ENCODE results near the gene ARSK. TPM values are rescaled to one million over a fixed set of nuclear protein-coding genes. Genes with fewer than 3 reads are reported as not detected.

ARSK gene
- total and polyA plus RNA-seq, 2 experiments from 2014 or later: 23.2 to 40.8 TPM

DNA sequence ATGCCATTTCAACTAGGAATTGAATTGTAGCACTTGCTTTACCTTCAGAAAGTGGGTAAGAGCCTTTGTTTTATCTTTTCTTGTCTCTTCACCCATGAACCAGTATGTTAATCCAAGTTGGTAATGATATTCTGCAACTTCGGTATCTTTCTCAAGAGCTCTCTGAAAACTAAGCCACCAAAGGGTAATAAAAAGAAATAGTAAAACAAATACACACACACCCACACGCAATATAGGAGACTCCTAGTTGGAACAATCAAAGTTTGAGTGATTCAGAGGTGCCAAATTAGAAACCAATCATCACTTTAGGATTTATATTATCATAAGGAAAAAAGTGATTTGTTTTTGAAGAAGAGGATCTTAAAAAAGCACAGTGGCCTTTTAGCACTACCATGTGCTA, 30.5 kb upstream of the ARSK start (continued):
- TF ChIP-seq, protein P1, sequence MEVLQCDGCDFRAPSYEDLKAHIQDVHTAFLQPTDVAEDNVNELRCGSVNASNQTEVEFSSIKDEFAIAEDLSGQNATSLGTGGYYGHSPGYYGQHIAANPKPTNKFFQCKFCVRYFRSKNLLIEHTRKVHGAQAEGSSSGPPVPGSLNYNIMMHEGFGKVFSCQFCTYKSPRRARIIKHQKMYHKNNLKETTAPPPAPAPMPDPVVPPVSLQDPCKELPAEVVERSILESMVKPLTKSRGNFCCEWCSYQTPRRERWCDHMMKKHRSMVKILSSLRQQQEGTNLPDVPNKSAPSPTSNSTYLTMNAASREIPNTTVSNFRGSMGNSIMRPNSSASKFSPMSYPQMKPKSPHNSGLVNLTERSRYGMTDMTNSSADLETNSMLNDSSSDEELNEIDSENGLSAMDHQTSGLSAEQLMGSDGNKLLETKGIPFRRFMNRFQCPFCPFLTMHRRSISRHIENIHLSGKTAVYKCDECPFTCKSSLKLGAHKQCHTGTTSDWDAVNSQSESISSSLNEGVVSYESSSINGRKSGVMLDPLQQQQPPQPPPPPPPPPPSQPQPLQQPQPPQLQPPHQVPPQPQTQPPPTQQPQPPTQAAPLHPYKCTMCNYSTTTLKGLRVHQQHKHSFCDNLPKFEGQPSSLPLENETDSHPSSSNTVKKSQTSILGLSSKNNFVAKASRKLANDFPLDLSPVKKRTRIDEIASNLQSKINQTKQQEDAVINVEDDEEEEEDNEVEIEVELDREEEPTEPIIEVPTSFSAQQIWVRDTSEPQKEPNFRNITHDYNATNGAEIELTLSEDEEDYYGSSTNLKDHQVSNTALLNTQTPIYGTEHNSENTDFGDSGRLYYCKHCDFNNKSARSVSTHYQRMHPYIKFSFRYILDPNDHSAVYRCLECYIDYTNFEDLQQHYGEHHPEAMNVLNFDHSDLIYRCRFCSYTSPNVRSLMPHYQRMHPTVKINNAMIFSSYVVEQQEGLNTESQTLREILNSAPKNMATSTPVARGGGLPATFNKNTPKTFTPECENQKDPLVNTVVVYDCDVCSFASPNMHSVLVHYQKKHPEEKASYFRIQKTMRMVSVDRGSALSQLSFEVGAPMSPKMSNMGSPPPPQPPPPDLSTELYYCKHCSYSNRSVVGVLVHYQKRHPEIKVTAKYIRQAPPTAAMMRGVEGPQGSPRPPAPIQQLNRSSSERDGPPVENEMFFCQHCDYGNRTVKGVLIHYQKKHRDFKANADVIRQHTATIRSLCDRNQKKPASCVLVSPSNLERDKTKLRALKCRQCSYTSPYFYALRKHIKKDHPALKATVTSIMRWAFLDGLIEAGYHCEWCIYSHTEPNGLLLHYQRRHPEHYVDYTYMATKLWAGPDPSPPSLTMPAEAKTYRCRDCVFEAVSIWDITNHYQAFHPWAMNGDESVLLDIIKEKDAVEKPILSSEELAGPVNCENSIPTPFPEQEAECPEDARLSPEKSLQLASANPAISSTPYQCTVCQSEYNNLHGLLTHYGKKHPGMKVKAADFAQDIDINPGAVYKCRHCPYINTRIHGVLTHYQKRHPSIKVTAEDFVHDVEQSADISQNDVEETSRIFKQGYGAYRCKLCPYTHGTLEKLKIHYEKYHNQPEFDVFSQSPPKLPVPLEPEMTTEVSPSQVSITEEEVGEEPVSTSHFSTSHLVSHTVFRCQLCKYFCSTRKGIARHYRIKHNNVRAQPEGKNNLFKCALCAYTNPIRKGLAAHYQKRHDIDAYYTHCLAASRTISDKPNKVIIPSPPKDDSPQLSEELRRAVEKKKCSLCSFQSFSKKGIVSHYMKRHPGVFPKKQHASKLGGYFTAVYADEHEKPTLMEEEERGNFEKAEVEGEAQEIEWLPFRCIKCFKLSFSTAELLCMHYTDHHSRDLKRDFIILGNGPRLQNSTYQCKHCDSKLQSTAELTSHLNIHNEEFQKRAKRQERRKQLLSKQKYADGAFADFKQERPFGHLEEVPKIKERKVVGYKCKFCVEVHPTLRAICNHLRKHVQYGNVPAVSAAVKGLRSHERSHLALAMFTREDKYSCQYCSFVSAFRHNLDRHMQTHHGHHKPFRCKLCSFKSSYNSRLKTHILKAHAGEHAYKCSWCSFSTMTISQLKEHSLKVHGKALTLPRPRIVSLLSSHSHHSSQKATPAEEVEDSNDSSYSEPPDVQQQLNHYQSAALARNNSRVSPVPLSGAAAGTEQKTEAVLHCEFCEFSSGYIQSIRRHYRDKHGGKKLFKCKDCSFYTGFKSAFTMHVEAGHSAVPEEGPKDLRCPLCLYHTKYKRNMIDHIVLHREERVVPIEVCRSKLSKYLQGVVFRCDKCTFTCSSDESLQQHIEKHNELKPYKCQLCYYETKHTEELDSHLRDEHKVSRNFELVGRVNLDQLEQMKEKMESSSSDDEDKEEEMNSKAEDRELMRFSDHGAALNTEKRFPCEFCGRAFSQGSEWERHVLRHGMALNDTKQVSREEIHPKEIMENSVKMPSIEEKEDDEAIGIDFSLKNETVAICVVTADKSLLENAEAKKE (CRISPR knock-in tag; IDR thresholded peaks at IDR 0.05): no peak

DNA sequence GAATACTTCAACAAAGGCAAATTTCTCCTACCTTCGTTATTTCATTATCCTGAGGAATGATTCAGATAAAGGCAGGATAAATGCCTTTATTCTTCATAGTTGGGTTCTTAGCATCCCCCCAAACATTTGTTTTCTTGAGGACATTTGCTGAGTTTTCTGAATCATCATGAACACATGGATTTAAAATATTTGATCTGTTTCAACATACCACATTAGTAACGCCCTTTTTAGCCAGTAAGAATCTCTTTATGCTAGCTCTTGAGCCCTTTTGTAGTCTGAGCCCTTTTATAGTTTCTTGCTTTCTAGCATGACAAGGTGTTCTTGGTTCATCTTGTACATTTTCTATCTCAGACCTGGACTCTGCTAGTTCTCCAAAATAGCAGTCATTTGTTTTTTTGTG, 28.0 kb upstream of the ARSK start:
- H3K4me1 ChIP-seq (ENCODE audit: insufficient read depth): peaks cover 12% of the 10 kb centered on the region
- H3K27ac ChIP-seq (ENCODE audit: low read depth): no peak overlapping the region
- no peaks in the 10 kb centered on the region for H3K79me2 ChIP-seq (replicated peaks; ENCODE audit: insufficient read depth)
- no peaks in the 10 kb centered on the region for H4K20me1 ChIP-seq (replicated peaks; ENCODE audit: insufficient read depth)
- no peaks in the 10 kb centered on the region for H3F3A ChIP-seq (replicated peaks; ENCODE audit: low read depth)
- H3K27ac Mint-ChIP-seq: no peak overlapping the region
- no peaks in the 10 kb centered on the region for H3K27me3 ChIP-seq (ENCODE audit: insufficient read depth)
- H3K4me3 Mint-ChIP-seq: no peak overlapping the region
- H2AFZ ChIP-seq: no peak overlapping the region
- DNase-seq (ENCODE audit: low spot score) (no peak), ATAC-seq (no peak)
- H3K4me1 Mint-ChIP-seq: peaks cover 5% of the 10 kb centered on the region; the same call in 2 of the 3 replicates
- H3K27me3 Mint-ChIP-seq (ENCODE audit: insufficient read depth, low read depth, poor library complexity): no peaks in the 10 kb centered on the region
- H3K36me3 ChIP-seq (ENCODE audit: insufficient read depth): peaks cover 5% of the 10 kb centered on the region; the same call in 1 of the 2 replicates
- H3K9me2 ChIP-seq (ENCODE audit: insufficient read depth): no peaks in the 10 kb centered on the region
- H3K4me3 ChIP-seq: no peak overlapping the region
- H3K36me3 Mint-ChIP-seq (ENCODE audit: low read depth): peaks cover 43% of the 10 kb centered on the region
- no peaks in the 10 kb centered on the region for H3K9me3 Mint-ChIP-seq
- TF ChIP-seq ZNF331 (CRISPR knock-in tag; IDR thresholded peaks at IDR 0.05; ENCODE audit: low read depth) (no peak), EZH2 (IDR thresholded peaks at IDR 0.05; ENCODE audit: low read depth, unreplicated experiment) (no peak), STAT1 (IDR thresholded peaks at IDR 0.05; ENCODE audit: unreplicated experiment) (no peak), ZNF114 (CRISPR knock-in tag; IDR thresholded peaks at IDR 0.05) (no peak), EZH2phosphoT487 (IDR thresholded peaks at IDR 0.05; ENCODE audit: unreplicated experiment) (no peak), CREB1 (CRISPR knock-in tag; IDR thresholded peaks at IDR 0.05; ENCODE audit: low read depth) (no peak), JUNB (IDR thresholded peaks at IDR 0.05; ENCODE audit: unreplicated experiment) (no peak), POLR2AphosphoS5 (IDR thresholded peaks at IDR 0.05; ENCODE audit: low read depth) (no peak)
- TF ChIP-seq, protein P2, sequence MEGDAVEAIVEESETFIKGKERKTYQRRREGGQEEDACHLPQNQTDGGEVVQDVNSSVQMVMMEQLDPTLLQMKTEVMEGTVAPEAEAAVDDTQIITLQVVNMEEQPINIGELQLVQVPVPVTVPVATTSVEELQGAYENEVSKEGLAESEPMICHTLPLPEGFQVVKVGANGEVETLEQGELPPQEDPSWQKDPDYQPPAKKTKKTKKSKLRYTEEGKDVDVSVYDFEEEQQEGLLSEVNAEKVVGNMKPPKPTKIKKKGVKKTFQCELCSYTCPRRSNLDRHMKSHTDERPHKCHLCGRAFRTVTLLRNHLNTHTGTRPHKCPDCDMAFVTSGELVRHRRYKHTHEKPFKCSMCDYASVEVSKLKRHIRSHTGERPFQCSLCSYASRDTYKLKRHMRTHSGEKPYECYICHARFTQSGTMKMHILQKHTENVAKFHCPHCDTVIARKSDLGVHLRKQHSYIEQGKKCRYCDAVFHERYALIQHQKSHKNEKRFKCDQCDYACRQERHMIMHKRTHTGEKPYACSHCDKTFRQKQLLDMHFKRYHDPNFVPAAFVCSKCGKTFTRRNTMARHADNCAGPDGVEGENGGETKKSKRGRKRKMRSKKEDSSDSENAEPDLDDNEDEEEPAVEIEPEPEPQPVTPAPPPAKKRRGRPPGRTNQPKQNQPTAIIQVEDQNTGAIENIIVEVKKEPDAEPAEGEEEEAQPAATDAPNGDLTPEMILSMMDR (conservative IDR thresholded peaks at IDR 0.05; ENCODE audit: low read depth in 2 of 2): no peak
- TF ChIP-seq, protein P3, sequence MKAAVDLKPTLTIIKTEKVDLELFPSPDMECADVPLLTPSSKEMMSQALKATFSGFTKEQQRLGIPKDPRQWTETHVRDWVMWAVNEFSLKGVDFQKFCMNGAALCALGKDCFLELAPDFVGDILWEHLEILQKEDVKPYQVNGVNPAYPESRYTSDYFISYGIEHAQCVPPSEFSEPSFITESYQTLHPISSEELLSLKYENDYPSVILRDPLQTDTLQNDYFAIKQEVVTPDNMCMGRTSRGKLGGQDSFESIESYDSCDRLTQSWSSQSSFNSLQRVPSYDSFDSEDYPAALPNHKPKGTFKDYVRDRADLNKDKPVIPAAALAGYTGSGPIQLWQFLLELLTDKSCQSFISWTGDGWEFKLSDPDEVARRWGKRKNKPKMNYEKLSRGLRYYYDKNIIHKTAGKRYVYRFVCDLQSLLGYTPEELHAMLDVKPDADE (IDR thresholded peaks at IDR 0.05): no peak
- no peak overlapping the region for H3K4me2 ChIP-seq

Data from GM23338 (cell line).